Measurements from ENCODE around the gene SLC25A12.
"Not testable (repeated sequence)": the region's sequence is repeated elsewhere in the genome, so short reads cannot be mapped to it uniquely, and the experiment has no call there.

DNA sequence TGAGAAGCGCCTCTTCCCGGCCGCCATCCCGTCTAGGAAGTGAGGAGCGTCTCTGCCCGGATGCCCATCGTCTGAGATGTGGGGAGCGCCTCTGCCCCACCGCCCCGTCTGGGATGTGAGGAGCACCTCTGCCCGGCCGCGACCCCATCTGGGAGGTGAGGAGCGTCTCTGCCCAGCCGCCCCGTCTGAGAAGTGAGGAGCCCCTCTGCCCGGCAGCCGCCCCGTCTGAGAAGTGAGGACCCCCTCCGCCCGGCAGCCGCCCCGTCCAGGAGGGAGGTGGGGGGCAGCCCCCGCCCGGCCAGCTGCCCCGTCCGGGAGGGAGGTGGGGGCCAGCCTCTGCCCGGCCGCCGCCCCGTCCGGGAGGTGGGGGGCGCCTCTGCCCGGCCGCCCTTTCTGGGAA, 119.5 kb downstream of the SLC25A12 start:
- not testable (repeated sequence) for TF ChIP-seq CTCF, EP300, POLR2A (IDR thresholded peaks at IDR 0.05)

All from ovary (tissue), 3 donors.